Measurements from ENCODE around the gene GTF3C2.
A peak's percentile ranks its signal among the peaks of the same experiment; 100 is the strongest.

Gene GTF3C2

GRCh38 chr2:27291865-27292264, 64.7 kb downstream of the GTF3C2 start:
- no peak for TF ChIP-seq REST (IDR thresholded peaks at IDR 0.05; ENCODE audit: low read depth)
- TF ChIP-seq RAD21 (IDR thresholded peaks at IDR 0.05; ENCODE audit: low read depth), result peak; percentile 49
- no peak for TF ChIP-seq TCF12 (IDR thresholded peaks at IDR 0.05; ENCODE audit: low read depth)
- TF ChIP-seq TEAD4 (IDR thresholded peaks at IDR 0.05), result no peak

GRCh38 chr2:27290549-27290948, 66.0 kb downstream of the GTF3C2 start:
- TF ChIP-seq TAF1 (IDR thresholded peaks at IDR 0.05; ENCODE audit: low read depth), result no peak
- no peak for TF ChIP-seq EP300 (IDR thresholded peaks at IDR 0.05; ENCODE audit: borderline replicate concordance)
- TF ChIP-seq YY1 (IDR thresholded peaks at IDR 0.05; ENCODE audit: low read depth), result no peak

GRCh38 chr2:27288610-27289009, 68.0 kb downstream of the GTF3C2 start:
- TF ChIP-seq MAX (IDR thresholded peaks at IDR 0.05) (no peak), CREB1 (IDR thresholded peaks at IDR 0.05; ENCODE audit: low read depth) (no peak), USF1 (IDR thresholded peaks at IDR 0.05) (no peak), TCF12 (IDR thresholded peaks at IDR 0.05; ENCODE audit: low read depth) (no peak), EGR1 (IDR thresholded peaks at IDR 0.05) (no peak), NFIC (IDR thresholded peaks at IDR 0.05) (no peak), YY1 (IDR thresholded peaks at IDR 0.05; ENCODE audit: low read depth) (no peak), RAD21 (IDR thresholded peaks at IDR 0.05; ENCODE audit: low read depth) (no peak), CEBPB (IDR thresholded peaks at IDR 0.05) (no peak), TAF1 (IDR thresholded peaks at IDR 0.05; ENCODE audit: low read depth) (no peak)

- TF ChIP-seq MAX (IDR thresholded peaks at IDR 0.05), result no peak
- TF ChIP-seq CREB1 (IDR thresholded peaks at IDR 0.05; ENCODE audit: low read depth), result no peak
- TF ChIP-seq NFIC (IDR thresholded peaks at IDR 0.05), result no peak
- TF ChIP-seq TCF12 (IDR thresholded peaks at IDR 0.05; ENCODE audit: low read depth), result no peak
- no peak for TF ChIP-seq YY1 (IDR thresholded peaks at IDR 0.05; ENCODE audit: low read depth)
- no peak for TF ChIP-seq REST (IDR thresholded peaks at IDR 0.05; ENCODE audit: low read depth)
- no peak for TF ChIP-seq TEAD4 (IDR thresholded peaks at IDR 0.05)
Observed at GRCh38 chr2:27285481-27285880, 71.1 kb downstream of the GTF3C2 start.

- TF ChIP-seq EP300 (IDR thresholded peaks at IDR 0.05; ENCODE audit: borderline replicate concordance), result no peak
- no peak for TF ChIP-seq MAX (IDR thresholded peaks at IDR 0.05)
- TF ChIP-seq EGR1 (IDR thresholded peaks at IDR 0.05), result no peak
- no peak for TF ChIP-seq TAF1 (IDR thresholded peaks at IDR 0.05; ENCODE audit: low read depth)
- TF ChIP-seq REST (IDR thresholded peaks at IDR 0.05; ENCODE audit: low read depth), result no peak
- no peak for TF ChIP-seq RAD21 (IDR thresholded peaks at IDR 0.05; ENCODE audit: low read depth)
- no peak for TF ChIP-seq YY1 (IDR thresholded peaks at IDR 0.05; ENCODE audit: low read depth)
- TF ChIP-seq CREB1 (IDR thresholded peaks at IDR 0.05; ENCODE audit: low read depth), result no peak
- TF ChIP-seq FOXM1 (IDR thresholded peaks at IDR 0.05; ENCODE audit: borderline replicate concordance, low read depth), result no peak
- TF ChIP-seq USF1 (IDR thresholded peaks at IDR 0.05), result no peak
- TF ChIP-seq TCF12 (IDR thresholded peaks at IDR 0.05; ENCODE audit: low read depth), result no peak
- TF ChIP-seq CEBPB (IDR thresholded peaks at IDR 0.05), result no peak
- TF ChIP-seq TEAD4 (IDR thresholded peaks at IDR 0.05), result no peak
- no peak for TF ChIP-seq NFIC (IDR thresholded peaks at IDR 0.05)
- no peak for TF ChIP-seq ZBTB7A (IDR thresholded peaks at IDR 0.05; ENCODE audit: low read depth)
Observed at GRCh38 chr2:27284996-27285395, 71.6 kb downstream of the GTF3C2 start.

Measured in Ishikawa (cell line).